HG03064 (cell line): ENCODE data around the gene TSEN34.

Experiments used
- ATAC-seq: cut with Tn5 transposase; IDR thresholded peaks from one replicate; pipeline ENCODE4 v1.9.1; 2021; ENCODE audit warnings: low read depth; ENCODE audit not compliant: unreplicated experiment

TSEN34 gene

GRCh38 chr19:54191011-54191810 lies at the start of gene TSEN34:
Gene TSEN34, plus strand, starts transcription at chr19:54191308. Its CDS starts 57 bp downstream, at chr19:54191365.
- ATAC-seq, result peak; percentile 24

GRCh38 chr19:54141356-54141755 lies 49.8 kb upstream of the TSEN34 start:
- no peak for ATAC-seq

- no peak for ATAC-seq
Observed at GRCh38 chr19:54142166-54142780, 48.8 kb upstream of the TSEN34 start.

GRCh38 chr19:54145541-54146158 lies 45.5 kb upstream of the TSEN34 start:
- no peak for ATAC-seq

GRCh38 chr19:54147676-54148075 lies 43.4 kb upstream of the TSEN34 start:
- ATAC-seq, result no peak

- no peak for ATAC-seq
Observed at GRCh38 chr19:54148158-54148557, 43.0 kb upstream of the TSEN34 start.

- ATAC-seq, result no peak
Observed at GRCh38 chr19:54149021-54149812, 41.9 kb upstream of the TSEN34 start.

- ATAC-seq, result no peak
Observed at GRCh38 chr19:54151362-54152035, 39.6 kb upstream of the TSEN34 start.

GRCh38 chr19:54152267-54152666 lies 38.8 kb upstream of the TSEN34 start:
- ATAC-seq, result no peak

GRCh38 chr19:54152878-54153524 lies 38.1 kb upstream of the TSEN34 start:
- no peak for ATAC-seq

GRCh38 chr19:54153731-54154326 lies 37.3 kb upstream of the TSEN34 start:
- no peak for ATAC-seq

GRCh38 chr19:54154603-54155345 lies 36.3 kb upstream of the TSEN34 start:
- ATAC-seq, result no peak

- no peak for ATAC-seq
Observed at GRCh38 chr19:54155694-54156093, 35.4 kb upstream of the TSEN34 start.

GRCh38 chr19:54156490-54156889 lies 34.6 kb upstream of the TSEN34 start:
- ATAC-seq, result no peak

- no peak for ATAC-seq
Observed at GRCh38 chr19:54156953-54157352, 34.2 kb upstream of the TSEN34 start.

- no peak for ATAC-seq
Observed at GRCh38 chr19:54158812-54159351, 32.2 kb upstream of the TSEN34 start.

- peak; percentile 79 for ATAC-seq
Observed at GRCh38 chr19:54159352-54160181, 31.5 kb upstream of the TSEN34 start, which contains the start of gene LENG1. Gene LENG1, minus strand, starts transcription at chr19:54159721. Its CDS starts 26 bp downstream, at chr19:54159695.
